Measurements from ENCODE around the gene GDF10. TPM values are rescaled to one million over a fixed set of nuclear protein-coding genes. Genes with fewer than 3 reads are reported as not detected.

The GDF10 gene
- total RNA-seq, 4 donors from 2014 or later, result 1.3 to 1.4 TPM; not detected in 2

DNA sequence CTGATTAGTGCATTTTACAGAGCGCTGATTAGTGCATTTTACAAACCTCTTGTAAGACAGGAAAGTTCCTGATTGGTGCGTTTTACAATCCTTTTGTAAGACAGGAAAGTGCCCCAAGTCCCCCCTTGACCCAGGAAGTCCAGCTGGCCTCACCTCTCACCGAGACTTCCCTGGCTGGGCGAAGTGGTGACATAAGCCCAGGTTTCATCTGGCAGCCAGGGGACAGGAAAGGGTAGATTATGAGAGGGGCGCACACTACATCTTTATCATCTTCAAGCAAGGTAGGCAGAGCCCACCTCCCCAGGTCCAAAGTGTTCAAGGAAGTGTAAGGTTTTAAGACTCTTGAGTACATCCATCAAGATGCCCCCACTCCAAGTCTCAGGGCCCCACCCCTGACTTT, 5.5 kb upstream of the GDF10 start:
- Histone ChIP-seq H3K36me3 (no peaks in the 10 kb centered on the region), H3K4me3 (no peak overlapping the region), H3K9me3 (no peaks in the 10 kb centered on the region), H3K27me3 (peaks cover 2% of the 10 kb centered on the region), H3K4me1 (peaks cover 15% of the 10 kb centered on the region), H3K27ac (no peak overlapping the region)
- WGBS, result 99% methylated on average over 5 of the region's 5 CpGs
- TF ChIP-seq EP300 (IDR thresholded peaks at IDR 0.05) (no peak), POLR2AphosphoS5 (IDR thresholded peaks at IDR 0.05) (no peak), POLR2A (IDR thresholded peaks at IDR 0.05) (no peak)
- TF ChIP-seq, protein P1, sequence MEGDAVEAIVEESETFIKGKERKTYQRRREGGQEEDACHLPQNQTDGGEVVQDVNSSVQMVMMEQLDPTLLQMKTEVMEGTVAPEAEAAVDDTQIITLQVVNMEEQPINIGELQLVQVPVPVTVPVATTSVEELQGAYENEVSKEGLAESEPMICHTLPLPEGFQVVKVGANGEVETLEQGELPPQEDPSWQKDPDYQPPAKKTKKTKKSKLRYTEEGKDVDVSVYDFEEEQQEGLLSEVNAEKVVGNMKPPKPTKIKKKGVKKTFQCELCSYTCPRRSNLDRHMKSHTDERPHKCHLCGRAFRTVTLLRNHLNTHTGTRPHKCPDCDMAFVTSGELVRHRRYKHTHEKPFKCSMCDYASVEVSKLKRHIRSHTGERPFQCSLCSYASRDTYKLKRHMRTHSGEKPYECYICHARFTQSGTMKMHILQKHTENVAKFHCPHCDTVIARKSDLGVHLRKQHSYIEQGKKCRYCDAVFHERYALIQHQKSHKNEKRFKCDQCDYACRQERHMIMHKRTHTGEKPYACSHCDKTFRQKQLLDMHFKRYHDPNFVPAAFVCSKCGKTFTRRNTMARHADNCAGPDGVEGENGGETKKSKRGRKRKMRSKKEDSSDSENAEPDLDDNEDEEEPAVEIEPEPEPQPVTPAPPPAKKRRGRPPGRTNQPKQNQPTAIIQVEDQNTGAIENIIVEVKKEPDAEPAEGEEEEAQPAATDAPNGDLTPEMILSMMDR (IDR thresholded peaks at IDR 0.05), result no peak
- peak in 1 of 2 donors; percentile 22 for DNase-seq (ENCODE audit: low spot score in 2 of 2)

DNA sequence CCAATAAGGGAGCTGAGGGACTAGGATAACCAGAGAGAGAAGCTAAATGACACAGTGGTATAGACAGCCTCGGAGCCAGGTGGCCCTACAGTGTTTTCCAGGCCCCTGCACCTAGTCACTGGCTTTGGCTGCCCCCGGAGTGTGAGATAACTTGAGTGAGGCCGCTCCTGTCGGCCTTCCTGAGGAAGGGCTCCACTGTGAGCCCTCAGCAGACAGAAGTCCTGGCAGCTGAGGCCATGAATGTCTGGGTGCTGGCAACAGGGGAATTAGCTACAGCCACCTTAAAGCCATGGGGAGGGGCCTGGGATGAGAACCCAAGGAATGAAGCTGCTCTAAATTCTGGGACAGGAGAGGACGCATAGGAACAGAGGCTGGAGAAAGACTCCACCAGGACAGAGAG, 4.6 kb upstream of the GDF10 start:
- Histone ChIP-seq H3K4me1 (peaks cover 24% of the 10 kb centered on the region), H3K9me3 (no peaks in the 10 kb centered on the region), H3K4me3 (no peak overlapping the region), H3K36me3 (no peaks in the 10 kb centered on the region), H3K27me3 (peaks cover 8% of the 10 kb centered on the region), H3K27ac (no peak overlapping the region)
- TF ChIP-seq POLR2A (IDR thresholded peaks at IDR 0.05) (no peak), POLR2AphosphoS5 (IDR thresholded peaks at IDR 0.05) (no peak), EP300 (IDR thresholded peaks at IDR 0.05) (no peak)
- TF ChIP-seq, protein P1 (IDR thresholded peaks at IDR 0.05), result no peak
- WGBS, result 96% methylated on average over 5 of the region's 5 CpGs
- DNase-seq (ENCODE audit: low spot score in 2 of 2), result peak; percentile 44 to 59

DNA sequence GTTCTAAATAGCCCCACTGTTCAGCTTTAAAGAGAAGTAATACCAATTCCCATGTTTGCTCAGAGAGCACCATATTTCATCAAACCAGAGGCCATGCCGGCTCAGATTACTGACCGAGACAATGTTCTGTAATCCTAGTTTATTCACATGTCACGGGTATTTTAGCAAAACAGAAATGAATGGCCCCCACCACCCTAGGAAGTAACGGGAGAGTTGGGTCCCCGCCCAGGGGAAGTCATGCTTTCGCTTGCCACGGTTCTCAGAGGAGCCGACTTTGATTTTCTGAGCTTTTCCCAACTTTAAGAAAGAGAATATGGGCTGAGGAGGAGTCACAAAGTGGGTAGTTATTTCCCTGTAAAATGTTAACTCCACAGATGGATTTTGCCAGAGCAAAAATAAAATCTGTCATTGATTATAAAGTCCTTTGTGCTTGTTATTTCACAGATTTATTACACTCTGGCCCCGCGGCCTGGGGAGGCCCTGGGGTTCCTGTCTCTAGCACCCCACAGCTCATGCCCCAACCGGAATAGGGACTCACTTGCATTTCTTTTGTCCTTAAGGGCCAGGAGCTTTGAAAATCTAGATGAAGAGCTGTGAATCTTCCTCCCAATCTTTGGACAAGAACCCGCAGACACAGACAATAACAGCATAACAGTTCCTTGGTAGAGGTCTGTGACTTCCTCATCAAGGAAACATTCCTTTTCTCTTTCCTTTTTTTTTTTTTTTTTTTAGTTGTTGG, 3.7 kb upstream of the GDF10 start:
- H3K27ac ChIP-seq, result peak overlapping the region; percentile 37
- peak; percentile 69 to 73 for DNase-seq (ENCODE audit: low spot score in 2 of 2)
- peaks cover 31% of the 10 kb centered on the region for H3K4me1 ChIP-seq
- H3K4me3 ChIP-seq, result no peak overlapping the region
- no peak for TF ChIP-seq EP300 (IDR thresholded peaks at IDR 0.05)
- TF ChIP-seq, protein P1 (IDR thresholded peaks at IDR 0.05), result no peak
- 39% methylated on average over 12 of the region's 12 CpGs for WGBS
- no peaks in the 10 kb centered on the region for H3K36me3 ChIP-seq
- H3K27me3 ChIP-seq, result peaks cover 17% of the 10 kb centered on the region
- H3K9me3 ChIP-seq, result no peaks in the 10 kb centered on the region

DNA sequence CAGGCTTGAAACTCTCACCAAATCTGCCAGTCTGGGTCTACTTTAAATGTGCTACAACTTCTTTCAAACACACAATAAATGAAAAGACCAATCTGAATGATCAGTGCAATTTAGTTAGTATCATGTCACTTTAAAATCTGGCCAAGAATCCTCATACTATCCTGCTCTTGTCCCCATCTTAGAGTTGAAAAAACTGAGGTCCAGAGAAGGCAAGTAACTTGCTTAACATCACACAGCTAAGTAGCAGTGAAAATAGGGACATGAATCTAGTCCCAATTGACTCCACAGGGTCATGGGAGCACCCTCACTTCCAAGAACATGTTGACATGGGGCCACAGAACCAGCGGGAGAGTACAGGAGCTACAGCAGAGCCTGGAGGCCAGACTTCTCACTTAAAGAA, 3.1 kb upstream of the GDF10 start:
- TF ChIP-seq, protein P1 (IDR thresholded peaks at IDR 0.05), result no peak
- TF ChIP-seq POLR2AphosphoS5 (IDR thresholded peaks at IDR 0.05) (no peak), EP300 (IDR thresholded peaks at IDR 0.05) (no peak), POLR2A (IDR thresholded peaks at IDR 0.05) (no peak)
- DNase-seq (ENCODE audit: low spot score in 2 of 2), result peak in 1 of 2 donors; percentile 22
- Histone ChIP-seq H3K36me3 (no peaks in the 10 kb centered on the region), H3K9me3 (no peaks in the 10 kb centered on the region), H3K4me1 (peaks cover 31% of the 10 kb centered on the region), H3K27me3 (peaks cover 22% of the 10 kb centered on the region), H3K4me3 (no peak overlapping the region), H3K27ac (no peak overlapping the region)
- 64% methylated on average over 1 of the region's 1 CpG for WGBS

DNA sequence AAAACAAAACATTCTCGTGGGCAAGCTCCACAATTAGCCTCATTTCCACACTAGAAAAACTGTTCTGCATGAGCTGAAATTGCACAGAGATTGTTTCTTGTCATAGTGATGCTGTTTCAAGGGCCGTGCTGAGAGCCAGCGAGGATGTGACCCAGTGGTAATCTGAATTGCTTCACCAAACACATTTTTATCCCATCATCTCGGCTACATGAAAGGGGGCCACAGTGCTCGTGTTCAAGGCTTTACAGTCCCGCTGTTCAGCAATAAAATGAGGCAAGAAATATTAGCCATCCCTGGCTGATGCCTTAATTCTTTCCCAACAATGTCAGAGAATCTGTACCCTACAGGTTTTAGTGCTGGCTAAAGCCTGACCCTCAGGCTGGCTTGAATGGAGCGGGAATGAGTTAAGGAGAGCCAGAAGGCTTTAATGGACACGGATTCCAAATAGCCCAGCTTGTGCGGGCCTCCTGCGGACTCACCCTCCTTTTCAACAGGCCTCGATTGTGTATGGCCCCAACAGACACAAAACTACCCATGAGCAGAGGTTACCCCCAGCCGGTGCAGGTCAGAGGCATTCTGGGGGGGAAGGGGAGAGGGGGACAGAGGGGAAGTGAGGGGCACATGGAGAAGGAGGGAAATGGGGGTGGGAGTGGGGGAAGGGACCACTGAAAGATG, 2.0 kb upstream of the GDF10 start:
- Histone ChIP-seq H3K27me3 (peaks cover 29% of the 10 kb centered on the region), H3K27ac (no peak overlapping the region), H3K9me3 (no peaks in the 10 kb centered on the region), H3K4me3 (no peak overlapping the region), H3K4me1 (peaks cover 31% of the 10 kb centered on the region), H3K36me3 (no peaks in the 10 kb centered on the region)
- 93% methylated on average over 12 of the region's 12 CpGs for WGBS
- peak in 1 of 2 donors; percentile 46 for DNase-seq (ENCODE audit: low spot score in 2 of 2)
- TF ChIP-seq POLR2AphosphoS5 (IDR thresholded peaks at IDR 0.05) (no peak), EP300 (IDR thresholded peaks at IDR 0.05) (no peak), POLR2A (IDR thresholded peaks at IDR 0.05) (no peak)
- TF ChIP-seq, protein P1 (IDR thresholded peaks at IDR 0.05), result no peak
